HepG2 (cell line): ENCODE results near the gene KANK4. TPM values are rescaled to one million over a fixed set of nuclear protein-coding genes. Genes with fewer than 3 reads are reported as not detected.

Experiments used
- ARNT ChIP-seq: fragments of 450-650 bp; IDR thresholded peaks from 2 replicates; pipeline ENCODE4 v1.6.1; 2017
- ISL2 ChIP-seq: sonication (generic); formaldehyde crosslinking; IDR thresholded peaks from 2 replicates; pipeline ENCODE4 v1.5.0; 2020; ENCODE audit warnings: missing genetic modification reagents
- MEIS1 ChIP-seq: sonication (generic); formaldehyde crosslinking; IDR thresholded peaks from 2 replicates; pipeline ENCODE4 v1.9.0; 2021; ENCODE audit warnings: mild to moderate bottlenecking, missing genetic modification reagents, moderate library complexity, borderline replicate concordance
- NCOA5 ChIP-seq: sonication (generic); formaldehyde crosslinking; IDR thresholded peaks from 2 replicates; pipeline ENCODE4 v1.4.0; 2020; ENCODE audit warnings: missing genetic modification reagents
- NR2F2 ChIP-seq: IDR thresholded peaks from 2 replicates; pipeline ENCODE4 v1.6.1; 2012; ENCODE audit warnings: low read depth, inconsistent platforms, borderline replicate concordance
- PAWR ChIP-seq: sonication (generic); formaldehyde crosslinking; IDR thresholded peaks from 2 replicates; pipeline ENCODE4 v1.4.0; 2020; ENCODE audit warnings: missing genetic modification reagents, mild to moderate bottlenecking, borderline replicate concordance
- PREB ChIP-seq: sonication (generic); formaldehyde crosslinking; IDR thresholded peaks from 2 replicates; pipeline ENCODE4 v1.4.0; 2020; ENCODE audit warnings: missing genetic modification reagents
- RAD21 ChIP-seq: fragments of 450-650 bp; formaldehyde crosslinking; IDR thresholded peaks from 2 replicates; pipeline ENCODE4 v1.5.0; 2020; ENCODE audit warnings: mild to moderate bottlenecking
- SMAD3 ChIP-seq: sonication (generic); formaldehyde crosslinking; IDR thresholded peaks from 2 replicates; pipeline ENCODE4 v1.4.0; 2020; ENCODE audit warnings: missing genetic modification reagents
- TBX3 ChIP-seq: fragments of 450-650 bp; IDR thresholded peaks from 2 replicates; pipeline ENCODE4 v1.6.1; 2017; ENCODE audit warnings: antibody characterized with exemption, mild to moderate bottlenecking, inconsistent platforms, borderline replicate concordance
- TEAD2 ChIP-seq: sonication (generic); formaldehyde crosslinking; IDR thresholded peaks from 2 replicates; pipeline ENCODE4 v1.9.0; 2021; ENCODE audit warnings: missing genetic modification reagents
- ZBTB33 ChIP-seq: sonication (generic); formaldehyde crosslinking; IDR thresholded peaks from 2 replicates; pipeline ENCODE4 v1.4.0; 2020; ENCODE audit warnings: missing genetic modification reagents
- ZFP91 ChIP-seq: sonication (generic); formaldehyde crosslinking; IDR thresholded peaks from 2 replicates; pipeline ENCODE4 v1.9.0; 2022; ENCODE audit warnings: missing genetic modification reagents, mild to moderate bottlenecking, borderline replicate concordance
- ZMAT3 ChIP-seq: sonication (generic); formaldehyde crosslinking; conservative IDR thresholded peaks from 2 replicates; pipeline ENCODE4 v1.7.0; 2021; ENCODE audit warnings: missing genetic modification reagents
- ZNF180 ChIP-seq: sonication (generic); formaldehyde crosslinking; IDR thresholded peaks from 2 replicates; pipeline ENCODE4 v1.4.0; 2020; ENCODE audit warnings: low read depth, missing genetic modification reagents, borderline replicate concordance
- ZNF576 ChIP-seq: sonication (generic); formaldehyde crosslinking; IDR thresholded peaks from 2 replicates; pipeline ENCODE4 v1.4.0; 2020; ENCODE audit warnings: mild to moderate bottlenecking, missing genetic modification reagents
- ZNF615 ChIP-seq: sonication (generic); formaldehyde crosslinking; IDR thresholded peaks from 2 replicates; pipeline ENCODE4 v1.5.0; 2020; ENCODE audit warnings: mild to moderate bottlenecking, missing genetic modification reagents, borderline replicate concordance
- ZNF639 ChIP-seq: conservative IDR thresholded peaks from 2 replicates; pipeline ENCODE4 v1.6.1; 2018; ENCODE audit warnings: missing genetic modification reagents
- ZNF687 ChIP-seq: sonication (generic); formaldehyde crosslinking; IDR thresholded peaks from 2 replicates; pipeline ENCODE4 v1.5.1; 2020; ENCODE audit warnings: mild to moderate bottlenecking, missing genetic modification reagents, moderate library complexity
- polyA plus RNA-seq, 8 experiments: library from polyadenylated mRNA; depleted of rRNA in 3 of 8; stranded (reverse) in 7 of 8; unstranded in 1 of 8; fragments of >200 nt; fragmentation: Illumina TruSeq in 4 of 8; extraction: Trizol in 4 of 8; gene quantifications; 2 replicates each; pipeline versions ENCODE4 v1.2.1 to v1.2.3, GENCODE V29; 2011 to 2016; ENCODE audit warnings: low read depth in 4 of 8, missing spikeins in 1 of 8, mixed read lengths in 1 of 8; ENCODE audit not compliant: insufficient read depth in 1 of 8
- total RNA-seq, 5 experiments: library from RNA; depleted of rRNA; stranded (reverse); fragments of >200 nt; fragmentation: Illumina TruSeq; extraction: Trizol; gene quantifications; 2 replicates each; pipeline ENCODE4 v1.2.3, GENCODE V29; 2016; ENCODE audit warnings: low read depth in 1 of 5

KANK4 gene
- total and polyA plus RNA-seq, 2 of the 13 experiments (the other 11 are each of a cell fraction or from before 2014, with no cell fraction given) = 16.1 to 25.7 TPM

- TF ChIP-seq ZNF687 (CRISPR knock-in tag) (peak; percentile 74), ISL2 (CRISPR knock-in tag) (peak; percentile 88), ZFP91 (peak; percentile 51; the same call in 1 of the 2 replicates), ZNF576 (no peak), RAD21 (CRISPR knock-in tag) (peak; percentile 29; the same call in 1 of the 2 replicates), PAWR (no peak), MEIS1 (CRISPR knock-in tag) (peak; percentile 79; the same call in 1 of the 2 replicates), TEAD2 (CRISPR knock-in tag) (no peak), PREB (CRISPR knock-in tag) (no peak), ZBTB33 (CRISPR knock-in tag) (no peak), ZNF615 (CRISPR knock-in tag) (no peak), SMAD3 (no peak), NCOA5 (CRISPR knock-in tag) (no peak), ZNF180 (no peak), NR2F2 (peak; percentile 62; the same call in 1 of the 2 replicates), TBX3 (peak; percentile 36; the same call in 1 of the 2 replicates), ZMAT3 (CRISPR knock-in tag) (no peak), ARNT (no peak), ZNF639 (CRISPR knock-in tag) (no peak)
Observed at GRCh38 chr1:62241371-62242131, 77.7 kb downstream of the KANK4 start (continued).
